ENCODE data around the gene SPIN1.

GRCh38 chr9:88501086-88501485 lies 112.8 kb downstream of the SPIN1 start:
- TF ChIP-seq TSHZ2 (CRISPR knock-in tag; IDR thresholded peaks at IDR 0.05) (no peak), ZFP30 (CRISPR knock-in tag; IDR thresholded peaks at IDR 0.05) (no peak), ZC3H10 (CRISPR knock-in tag; IDR thresholded peaks at IDR 0.05) (no peak), PATZ1 (CRISPR knock-in tag; IDR thresholded peaks at IDR 0.05; ENCODE audit: borderline replicate concordance) (no peak), OSR1 (CRISPR knock-in tag; IDR thresholded peaks at IDR 0.05) (no peak), RARB (CRISPR knock-in tag; IDR thresholded peaks at IDR 0.05) (no peak), ZFP3 (CRISPR knock-in tag; IDR thresholded peaks at IDR 0.05) (no peak), ARNTL (CRISPR knock-in tag; IDR thresholded peaks at IDR 0.05; ENCODE audit: borderline replicate concordance, low read depth) (no peak), BACH2 (CRISPR knock-in tag; IDR thresholded peaks at IDR 0.05; ENCODE audit: borderline replicate concordance) (no peak), CSRNP3 (CRISPR knock-in tag; IDR thresholded peaks at IDR 0.05) (no peak), CSDC2 (CRISPR knock-in tag; IDR thresholded peaks at IDR 0.05) (no peak), ESRRG (CRISPR knock-in tag; IDR thresholded peaks at IDR 0.05) (no peak), PPARA (CRISPR knock-in tag; IDR thresholded peaks at IDR 0.05; ENCODE audit: borderline replicate concordance) (no peak)
